GM12892 (cell line): ENCODE results near the gene CYTH1.

ENCODE experiments used
- POLR2A ChIP-seq: IDR thresholded peaks from 2 replicates; pipeline ENCODE4 v1.6.1; 2011; ENCODE audit warnings: low read depth, low read length, control low read depth
- TAF1 ChIP-seq: IDR thresholded peaks from 2 replicates; pipeline ENCODE4 v1.6.1; 2011; ENCODE audit warnings: low read depth, mild to moderate bottlenecking, control low read depth, low read length, borderline replicate concordance

DNA sequence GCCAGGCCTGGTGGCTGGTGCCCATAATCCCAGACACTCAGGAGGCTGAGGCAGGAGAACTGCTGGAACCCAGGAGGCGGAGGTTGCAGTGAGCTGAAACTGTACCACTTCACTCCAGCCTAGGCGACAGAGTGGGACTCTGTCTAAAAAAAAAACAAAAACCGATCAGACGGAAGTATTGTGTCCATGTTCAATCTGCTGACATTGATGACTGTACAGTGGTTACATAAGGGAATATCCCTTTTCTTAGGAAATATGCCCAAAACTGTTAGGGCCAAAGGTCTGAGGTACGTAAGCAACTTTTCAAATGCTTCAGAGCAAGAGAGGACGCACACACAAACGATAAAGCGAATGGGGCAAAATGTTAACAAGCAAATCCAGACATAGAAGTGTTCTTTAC, 135.0 kb downstream of the CYTH1 start:
- TF ChIP-seq TAF1 (no peak), POLR2A (no peak)
